GM18508 (cell line): ENCODE results near the gene NAALADL2.
"Not testable (repeated sequence)": the region's sequence is repeated elsewhere in the genome, so short reads cannot be mapped to it uniquely, and the experiment has no call there.

Experiments used
- ATAC-seq: cut with Tn5 transposase; IDR thresholded peaks from one replicate; pipeline ENCODE4 v1.9.1; 2021; ENCODE audit warnings: moderate number of reproducible peaks; ENCODE audit not compliant: insufficient read depth, unreplicated experiment

Gene NAALADL2

DNA sequence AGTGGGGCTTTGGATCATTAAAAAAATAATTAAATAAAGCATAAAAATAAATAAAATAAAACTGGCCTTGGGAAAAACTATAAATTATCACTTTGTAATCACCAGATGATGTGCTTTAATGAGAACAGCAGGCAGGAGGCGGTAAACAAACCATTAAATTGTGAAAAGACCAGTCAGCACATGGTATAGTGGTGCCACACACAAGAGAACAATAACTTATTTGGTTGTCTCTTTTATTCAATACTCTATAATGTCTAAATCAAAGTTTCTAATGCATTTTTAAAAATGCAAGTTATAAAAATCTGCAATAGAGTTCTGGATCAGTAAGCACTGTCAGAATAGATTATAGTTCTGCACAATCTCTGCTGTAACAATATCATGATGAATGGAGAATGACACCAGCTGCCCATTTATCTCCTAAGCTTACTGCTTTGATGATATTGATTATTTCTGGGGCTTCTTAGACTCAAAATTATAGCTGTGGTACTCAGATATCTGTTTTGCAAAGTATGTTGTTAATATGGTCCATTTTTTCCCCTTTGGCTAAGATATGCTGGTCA is 259.3 kb downstream of the NAALADL2 start:
- no peak for ATAC-seq

DNA sequence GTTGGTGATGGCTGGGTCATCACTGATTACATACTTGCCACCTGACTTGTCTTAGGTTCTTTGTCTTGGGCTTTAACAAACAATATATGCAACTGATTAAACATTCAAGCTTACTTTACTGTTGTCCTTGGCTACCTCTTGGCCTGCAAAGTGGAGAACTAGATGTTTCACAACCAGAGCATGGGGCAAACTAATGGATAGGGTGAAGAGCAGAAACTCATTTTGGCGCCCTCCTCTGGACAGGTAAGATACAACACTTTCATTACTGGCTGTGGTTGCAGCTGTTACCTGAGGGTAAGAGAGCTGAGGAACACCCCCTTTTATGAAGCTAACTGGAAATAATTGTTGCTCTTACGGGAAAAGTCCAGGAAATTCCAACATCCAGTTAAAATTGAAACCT is 262.1 kb downstream of the NAALADL2 start:
- no peak for ATAC-seq

DNA sequence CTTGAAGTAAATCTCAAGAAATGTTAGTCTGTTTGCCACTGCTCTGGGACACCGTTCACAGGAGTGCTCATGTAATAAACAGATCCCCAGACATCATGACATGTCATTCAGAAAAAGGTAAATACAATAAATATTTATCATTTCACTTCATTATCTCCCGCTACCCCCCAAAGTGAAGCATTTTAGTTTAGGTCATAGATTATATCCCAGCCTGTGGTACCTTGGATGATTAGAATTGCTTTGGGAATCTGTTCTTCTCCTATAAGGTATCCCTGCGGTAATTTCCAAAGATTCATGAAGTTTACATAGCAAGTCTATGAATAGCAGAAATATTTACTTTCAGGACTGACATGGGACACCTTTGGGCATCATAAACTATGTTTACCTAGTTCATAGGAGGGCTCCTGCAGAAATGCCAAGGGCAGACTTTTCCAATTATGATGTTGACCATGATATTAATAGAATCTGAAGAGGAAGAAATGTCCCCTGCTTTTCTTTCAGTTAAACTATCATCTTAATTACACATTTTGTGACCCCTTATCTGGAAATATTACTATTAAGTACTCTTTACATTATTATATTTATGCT is 268.0 kb downstream of the NAALADL2 start:
- ATAC-seq: no peak

DNA sequence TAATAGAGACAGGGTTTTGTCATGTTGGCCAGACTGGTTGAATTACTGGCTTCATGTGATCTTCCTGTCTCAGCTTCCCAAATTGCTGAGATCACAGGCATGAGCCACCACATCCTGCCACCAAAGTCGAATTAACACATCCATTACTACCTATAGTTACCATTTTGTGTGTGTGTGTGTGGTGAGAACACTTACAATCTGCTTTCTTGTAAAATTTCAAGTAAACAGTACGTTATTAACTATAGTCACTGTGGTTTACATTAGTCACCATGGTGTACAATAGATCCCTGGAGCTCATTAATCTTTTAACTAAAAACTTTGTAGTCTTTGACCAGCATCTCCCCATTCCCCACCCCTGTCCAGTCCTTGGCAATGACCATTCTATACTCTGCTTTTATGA is 270.0 kb downstream of the NAALADL2 start:
- ATAC-seq: no peak

DNA sequence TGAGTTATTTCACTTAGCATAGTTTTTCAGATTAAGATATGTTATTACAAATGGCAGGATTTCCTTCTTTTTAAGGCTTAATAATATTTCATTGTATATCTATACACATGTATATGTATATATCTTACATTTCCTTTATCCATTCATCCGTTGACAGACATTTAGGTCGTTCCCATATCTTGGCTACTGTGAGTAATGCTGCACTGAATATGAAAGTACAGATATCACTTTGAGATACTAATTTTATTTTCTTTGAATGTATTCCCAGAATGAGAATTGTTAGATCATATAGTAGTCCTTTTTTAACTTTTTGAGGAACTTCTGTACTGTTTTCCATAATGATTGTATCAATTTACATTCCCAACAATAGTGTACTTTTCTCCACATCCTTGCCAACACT is 270.4 kb downstream of the NAALADL2 start:
- ATAC-seq: no peak

DNA sequence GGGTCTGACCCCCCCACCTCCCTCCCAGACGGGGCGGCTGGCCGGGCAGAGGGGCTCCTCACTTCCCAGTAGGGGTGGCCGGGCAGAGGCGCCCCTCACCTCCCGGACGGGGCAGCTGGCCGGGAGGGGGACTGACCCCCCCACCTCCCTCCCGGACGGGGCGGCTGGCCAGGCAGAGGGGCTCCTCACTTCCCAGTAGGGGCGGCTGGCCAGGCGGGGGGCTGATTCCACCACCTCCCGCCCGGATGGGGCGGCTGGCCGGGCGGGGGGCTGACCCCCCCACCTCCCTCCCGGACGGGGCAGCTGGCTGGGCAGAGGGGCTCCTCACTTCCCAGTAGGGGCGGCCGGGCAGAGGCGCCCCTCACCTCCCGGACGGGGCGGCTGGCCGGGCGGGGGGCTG is 272.7 kb downstream of the NAALADL2 start:
- ATAC-seq: not testable (repeated sequence)

DNA sequence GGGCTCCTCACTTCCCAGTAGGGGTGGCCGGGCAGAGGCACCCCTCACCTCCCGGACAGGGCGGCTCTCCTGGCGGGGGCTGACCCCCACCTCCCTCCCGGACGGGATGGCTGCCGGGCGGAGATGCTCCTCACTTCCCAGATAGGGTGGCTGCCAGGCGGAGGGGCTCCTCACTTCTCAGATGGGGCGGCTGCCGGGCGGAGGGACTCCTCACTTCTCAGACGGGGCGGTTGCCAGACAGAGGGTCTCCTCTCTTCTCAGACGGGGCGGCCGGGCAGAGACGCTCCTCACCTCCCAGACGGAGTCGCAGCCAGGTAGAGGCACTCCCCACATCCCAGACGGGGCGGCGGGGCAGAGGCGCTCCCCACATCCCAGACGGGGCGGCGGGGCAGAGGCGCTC is 273.6 kb downstream of the NAALADL2 start:
- not testable (repeated sequence) for ATAC-seq

DNA sequence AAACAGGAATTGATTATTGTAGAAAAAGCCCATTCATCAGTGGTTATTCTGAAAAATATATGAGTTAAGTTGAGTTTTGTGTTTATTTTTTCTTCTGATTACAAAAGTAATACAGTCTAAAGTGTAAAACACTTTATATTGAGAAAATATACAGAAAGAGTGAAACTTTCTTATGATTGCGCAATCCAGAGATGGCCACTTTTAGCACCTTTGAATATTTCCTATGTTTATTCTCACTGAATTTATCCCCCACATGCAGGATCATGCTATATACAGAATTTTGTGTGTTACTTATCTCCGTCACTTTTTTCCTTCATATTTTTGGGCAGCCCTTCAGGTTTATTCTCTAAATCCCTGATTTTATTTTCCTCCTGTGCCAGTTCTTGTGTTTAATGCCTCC is 285.2 kb downstream of the NAALADL2 start:
- ATAC-seq: no peak

DNA sequence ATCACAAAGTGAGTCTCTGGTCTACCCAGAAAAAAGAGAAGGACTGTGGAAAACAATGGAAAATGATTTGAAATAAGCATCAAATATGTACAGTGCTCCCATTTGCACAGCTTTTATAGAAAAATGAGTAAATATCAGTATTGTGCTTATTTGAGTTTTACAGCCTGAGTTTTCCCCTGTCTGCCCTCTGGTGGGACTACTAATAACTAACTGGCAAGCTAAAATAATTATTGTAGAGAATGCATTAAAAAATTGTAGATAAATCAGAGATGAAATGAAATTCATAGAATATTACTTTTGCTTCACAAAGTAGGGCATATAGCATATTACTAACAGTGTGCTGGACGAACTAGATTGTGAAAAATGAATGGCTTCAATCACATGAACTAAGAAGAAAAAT is 287.1 kb downstream of the NAALADL2 start:
- ATAC-seq: no peak

DNA sequence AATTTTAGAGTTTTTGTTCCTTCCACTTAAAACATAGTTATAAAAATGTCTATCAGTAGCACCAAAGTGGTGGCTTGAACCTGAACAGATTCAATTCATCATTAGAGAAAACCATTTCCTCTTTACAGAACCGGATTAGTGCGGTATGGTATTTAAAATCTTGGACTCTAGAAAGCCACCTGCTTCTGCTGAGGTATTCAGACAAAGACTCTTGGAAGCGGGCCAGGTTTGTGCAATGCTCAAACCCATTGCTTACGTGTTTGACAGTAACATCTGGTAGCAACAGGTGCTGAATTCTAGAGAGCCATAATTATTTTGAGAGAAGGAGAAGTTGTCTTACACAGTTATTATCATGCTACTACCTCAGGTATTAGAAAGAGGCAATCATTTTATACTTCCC is 290.5 kb downstream of the NAALADL2 start:
- no peak for ATAC-seq

DNA sequence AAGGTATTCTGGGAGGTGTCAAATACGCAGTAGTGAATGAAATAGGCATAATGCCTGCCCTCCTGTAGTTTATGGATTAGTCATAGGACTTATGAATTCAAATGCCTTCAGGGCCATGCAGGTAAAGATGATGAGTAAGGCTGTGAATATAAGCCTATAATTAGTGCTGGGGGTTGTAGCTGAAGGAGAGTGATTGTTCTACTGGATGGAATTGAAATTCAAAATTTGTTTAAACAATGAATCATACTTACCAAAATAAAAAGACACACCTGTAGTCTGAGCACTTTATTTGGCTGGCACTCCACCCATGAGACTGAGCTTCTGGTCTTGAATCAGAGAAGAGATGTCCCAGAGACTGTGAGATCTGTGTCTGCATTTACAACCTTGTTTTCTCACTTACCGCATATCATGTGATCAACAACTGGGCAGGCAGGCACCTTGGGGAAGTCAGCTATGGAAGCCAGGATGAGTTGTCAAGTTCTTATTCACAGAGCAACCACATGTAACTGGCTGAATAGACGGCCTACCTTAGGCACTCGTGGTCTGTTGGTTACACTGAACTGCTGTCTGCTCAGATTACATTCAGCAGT is 291.8 kb downstream of the NAALADL2 start:
- ATAC-seq: no peak

DNA sequence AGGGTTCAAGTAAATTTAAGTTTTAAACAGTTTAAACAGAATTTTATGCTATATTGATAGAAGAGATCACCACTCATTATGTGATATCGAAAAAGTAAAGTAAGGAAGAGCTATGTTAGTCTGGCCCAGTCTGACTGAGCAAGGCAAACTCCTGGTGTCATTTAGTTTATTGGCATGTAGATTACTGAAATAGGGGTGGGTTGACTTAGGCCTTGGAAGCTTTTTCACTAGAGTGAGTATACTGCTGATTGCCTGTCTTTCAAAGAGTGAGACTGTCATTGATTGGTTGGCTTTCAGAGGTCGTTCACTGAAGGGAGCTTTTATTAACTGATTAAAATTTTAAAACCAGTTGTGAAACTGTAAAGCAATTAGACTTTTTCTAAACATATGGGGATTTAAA is 294.5 kb downstream of the NAALADL2 start:
- ATAC-seq: no peak

DNA sequence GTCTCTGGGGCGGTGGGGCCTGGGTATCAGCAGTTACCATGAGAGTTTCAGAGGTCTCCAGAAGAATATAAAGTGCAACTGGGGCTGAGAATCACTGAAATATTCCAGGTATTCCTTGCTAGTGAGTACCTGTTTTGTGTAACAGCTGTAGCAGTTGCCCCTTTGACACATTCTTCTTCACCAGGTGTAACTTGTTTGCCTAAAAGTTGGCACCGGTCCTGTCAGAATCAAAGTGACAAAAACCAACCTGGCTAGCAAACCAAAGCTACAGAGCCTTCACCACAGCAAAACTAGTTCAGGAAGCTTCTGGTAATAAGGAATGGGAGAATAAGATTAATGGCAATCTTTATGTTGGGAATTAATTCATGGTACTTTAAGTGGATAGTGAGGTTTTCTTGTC is 296.0 kb downstream of the NAALADL2 start:
- no peak for ATAC-seq

DNA sequence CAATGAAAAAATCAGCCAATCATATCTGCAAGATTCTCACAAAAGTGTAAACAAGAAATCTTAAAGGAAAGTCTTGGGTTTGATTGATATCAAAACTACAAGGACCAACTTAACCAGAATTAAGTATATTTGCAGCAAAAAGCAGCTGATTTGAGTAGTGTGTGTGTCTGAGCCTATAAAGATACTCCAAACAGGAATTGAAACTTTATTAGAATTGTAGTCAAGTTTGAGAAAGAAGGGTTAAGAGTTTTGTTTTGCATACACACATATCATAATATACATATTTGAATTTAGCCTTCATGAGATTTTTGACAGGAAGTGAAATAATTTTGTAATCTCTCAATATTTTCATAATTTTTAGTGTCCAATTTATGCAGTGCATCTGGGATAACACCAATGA is 300.1 kb downstream of the NAALADL2 start:
- ATAC-seq: no peak

DNA sequence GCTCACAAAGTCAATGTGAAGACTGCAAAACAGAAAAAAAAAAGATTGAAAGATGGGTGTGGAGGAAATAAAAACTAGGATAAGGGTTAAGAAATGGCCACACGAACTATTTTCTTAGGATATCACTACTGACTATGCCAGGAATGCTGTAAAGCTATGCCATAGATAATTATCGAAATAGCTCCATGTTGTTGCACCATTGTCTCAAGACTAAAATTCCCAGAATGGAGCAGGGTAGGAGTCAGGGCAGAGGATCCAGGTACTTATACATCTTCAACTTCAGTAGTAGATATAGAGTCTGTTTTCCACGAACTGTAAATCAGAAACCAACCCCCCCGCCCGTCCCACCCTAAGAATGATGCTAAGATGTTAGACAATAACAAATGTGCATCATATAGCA is 302.2 kb downstream of the NAALADL2 start:
- ATAC-seq: no peak

DNA sequence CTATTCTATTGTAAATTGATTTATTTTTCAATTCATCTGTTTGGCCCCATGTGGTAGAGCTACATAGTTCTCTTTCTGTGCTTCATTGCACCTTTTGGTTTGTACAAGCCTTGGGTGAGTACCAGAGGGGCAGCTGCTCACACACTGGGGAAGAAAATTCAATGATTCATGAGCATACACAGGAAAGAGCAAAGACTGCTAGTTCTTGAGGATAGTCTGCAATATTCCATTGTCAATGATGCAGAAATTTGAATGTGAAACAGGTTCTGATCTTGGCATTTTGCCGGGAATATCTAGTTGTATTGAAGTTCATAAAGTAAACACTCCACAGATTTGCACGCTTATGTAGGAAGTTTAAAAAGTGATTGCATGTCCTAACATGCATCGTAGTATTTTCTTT is 304.6 kb downstream of the NAALADL2 start:
- no peak for ATAC-seq

DNA sequence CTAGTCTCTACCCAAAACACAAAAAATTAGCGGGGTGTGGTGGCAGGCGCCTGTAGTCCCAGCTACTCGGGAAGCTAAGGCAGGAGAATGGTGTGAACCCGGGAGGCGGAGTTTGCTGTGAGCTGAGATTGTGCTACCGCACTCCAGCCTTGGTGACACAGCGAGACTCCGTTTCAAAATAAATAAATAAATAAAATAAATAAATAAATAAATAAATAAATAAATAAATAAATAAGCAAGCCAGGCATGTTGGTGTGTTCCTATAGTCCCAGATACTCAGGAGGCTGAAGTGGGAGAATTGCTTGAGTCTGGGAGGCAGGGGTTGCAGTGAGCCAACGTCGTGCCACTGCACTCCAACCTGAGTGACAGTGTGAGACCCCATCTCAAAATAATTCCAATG is 314.0 kb downstream of the NAALADL2 start:
- not testable (repeated sequence) for ATAC-seq

DNA sequence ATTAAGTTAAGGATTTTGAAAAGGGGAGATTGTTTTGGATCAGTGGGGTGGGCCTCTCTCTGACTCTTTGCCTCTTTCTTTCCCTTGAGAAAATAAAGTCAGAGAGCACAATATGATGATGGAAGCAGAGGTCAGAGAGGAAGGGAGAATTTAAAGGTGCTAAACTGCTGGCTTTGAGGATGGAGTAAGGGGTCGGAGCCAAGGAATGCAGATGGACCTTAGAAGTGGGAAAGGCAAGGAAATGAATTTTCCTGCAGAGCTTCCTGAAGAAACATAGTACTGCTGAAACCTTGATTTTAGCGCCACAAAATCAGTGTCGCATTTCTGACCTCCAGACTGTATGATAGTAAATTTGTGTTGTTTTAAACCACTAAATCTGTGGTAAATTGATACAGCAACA is 317.4 kb downstream of the NAALADL2 start:
- ATAC-seq: no peak

DNA sequence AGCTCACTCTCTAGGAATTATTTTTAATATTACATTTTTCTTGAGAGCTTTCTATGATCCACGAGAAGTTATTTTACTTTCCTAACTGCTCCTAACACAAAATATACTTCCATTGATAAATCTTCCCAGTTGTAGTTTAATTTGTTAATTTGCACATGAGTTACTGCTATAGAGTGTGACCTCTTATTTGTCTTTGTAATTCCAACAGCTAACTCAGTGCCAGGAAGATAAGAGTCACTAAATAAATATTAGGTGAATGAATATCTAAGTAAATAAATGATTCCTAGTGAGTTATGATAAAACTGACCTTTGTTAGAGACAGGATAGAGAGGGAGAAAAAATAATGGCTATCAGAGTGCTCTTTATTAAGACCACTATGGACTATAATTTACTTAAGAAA is 319.9 kb downstream of the NAALADL2 start:
- ATAC-seq: no peak

DNA sequence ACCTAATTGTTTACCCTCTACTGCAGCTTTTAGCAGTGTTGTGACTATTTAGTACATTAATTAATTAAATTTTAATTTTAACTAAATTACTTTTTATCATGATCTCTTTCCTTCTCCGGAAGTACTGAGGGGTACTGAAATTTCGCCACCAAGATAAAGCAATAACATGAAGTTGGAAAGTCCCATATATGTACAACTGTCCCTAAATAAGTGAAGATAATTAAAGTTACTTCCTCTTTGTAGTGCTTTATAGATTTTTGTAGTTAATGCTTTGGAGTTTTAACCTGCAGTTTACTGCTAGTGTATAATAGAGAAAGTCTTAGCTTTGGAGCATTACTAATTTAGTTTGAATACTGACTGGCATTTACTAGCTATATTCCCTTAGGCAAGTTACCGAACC is 325.3 kb downstream of the NAALADL2 start:
- ATAC-seq: no peak

DNA sequence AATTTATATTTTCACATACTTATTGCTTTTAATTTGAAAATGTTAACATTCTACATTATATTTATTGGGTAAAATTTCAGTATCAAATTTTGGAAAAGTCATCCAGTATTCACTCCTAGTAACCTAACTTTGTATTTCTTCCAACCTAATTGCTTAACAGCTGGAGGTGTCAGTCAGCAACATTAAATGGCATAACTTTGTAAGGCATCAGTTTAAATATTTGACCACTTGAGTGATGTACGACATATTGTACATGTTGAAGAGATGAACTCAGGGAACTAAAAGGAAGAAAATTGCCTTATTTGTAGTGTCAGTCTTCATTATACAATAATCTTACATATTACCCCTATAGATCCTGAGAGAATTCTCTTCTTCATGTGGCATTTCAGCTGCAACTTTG is 326.8 kb downstream of the NAALADL2 start:
- no peak for ATAC-seq

DNA sequence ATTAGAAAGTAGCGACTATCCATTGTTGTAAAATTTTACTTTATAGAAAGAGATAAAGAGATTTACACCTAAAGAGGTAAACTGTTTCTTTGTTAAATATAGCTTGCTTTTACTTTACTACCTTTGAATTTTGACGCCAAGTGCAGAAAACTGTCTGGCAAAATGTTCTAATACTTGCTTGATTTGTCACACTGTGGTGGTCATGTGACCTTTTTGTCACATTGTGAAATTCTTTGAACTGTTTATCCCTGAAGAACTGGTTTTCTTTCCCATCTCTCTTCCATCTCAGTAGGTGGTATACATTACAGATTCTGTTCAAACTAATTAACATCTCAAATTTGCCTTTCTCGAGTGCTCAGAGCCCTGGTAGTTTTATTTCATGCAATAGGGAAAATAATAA is 327.4 kb downstream of the NAALADL2 start:
- ATAC-seq: no peak
